OCI-LY1 (cell line): ENCODE data around the gene GAS2L1.

Experiments used
- H2AFZ ChIP-seq: fragments of 200-600 bp; sonication (generic), shearing (Covaris generic); 2 replicates; pipeline ENCODE4 v1.6.0; 2014; ENCODE audit warnings: antibody characterized with exemption, mild to moderate bottlenecking, low read length
- H3F3A ChIP-seq: fragments of 200-600 bp; sonication (generic), shearing (Covaris generic); 2 replicates; pipeline ENCODE4 v1.6.0; 2014; ENCODE audit warnings: mild to moderate bottlenecking, antibody characterized with exemption, low read length, moderate library complexity; ENCODE audit not compliant: insufficient read depth
- H3K27ac ChIP-seq: fragments of 200-600 bp; sonication (generic); 2 replicates; pipeline ENCODE4 v1.5.1; 2014; ENCODE audit warnings: low read length, mixed run types, mild to moderate bottlenecking, low read depth; ENCODE audit not compliant: poor library complexity, severe bottlenecking
- H3K27me3 ChIP-seq: fragments of 200-600 bp; sonication (generic); 2 replicates; pipeline ENCODE4 v1.6.0; 2014; ENCODE audit warnings: antibody characterized with exemption, mild to moderate bottlenecking, low read length, moderate library complexity; ENCODE audit not compliant: insufficient read depth
- H3K36me3 ChIP-seq: fragments of 200-600 bp; sonication (generic); 2 replicates; pipeline ENCODE4 v1.6.1; 2014; ENCODE audit warnings: mild to moderate bottlenecking, antibody characterized with exemption, low read length, moderate library complexity, mixed read lengths; ENCODE audit not compliant: insufficient read depth
- H3K4me1 ChIP-seq: fragments of 200-600 bp; sonication (generic); 2 replicates; pipeline ENCODE4 v1.5.1; 2014; ENCODE audit warnings: mild to moderate bottlenecking, low read length, moderate library complexity; ENCODE audit not compliant: insufficient read depth, severe bottlenecking
- H3K4me2 ChIP-seq: fragments of 200-600 bp; sonication (generic), shearing (Covaris generic); 2 replicates; pipeline ENCODE4 v1.6.1; 2014; ENCODE audit warnings: low read length
- H3K4me3 ChIP-seq: fragments of 200-600 bp; sonication (generic); 2 replicates; pipeline ENCODE4 v1.5.1; 2014; ENCODE audit warnings: low read length, low read depth, mild to moderate bottlenecking, mixed read lengths; ENCODE audit not compliant: poor library complexity, severe bottlenecking
- H3K79me2 ChIP-seq: fragments of 200-600 bp; shearing (Covaris generic); 2 replicates; pipeline ENCODE4 v1.6.1; 2016; ENCODE audit warnings: mixed run types, low read length, mixed read lengths; ENCODE audit not compliant: insufficient read depth
- H3K9ac ChIP-seq: fragments of 200-600 bp; sonication (generic), shearing (Covaris generic); 2 replicates; pipeline ENCODE4 v1.6.1; 2014; ENCODE audit warnings: mild to moderate bottlenecking, low read length, mixed read lengths
- H3K9me2 ChIP-seq: fragments of 200-600 bp; sonication (generic), shearing (Covaris generic); 2 replicates; pipeline ENCODE4 v1.6.1; 2014; ENCODE audit warnings: low read depth, mild to moderate bottlenecking, low read length, mixed read lengths
- H3K9me3 ChIP-seq: fragments of 200-600 bp; shearing (Covaris generic); 2 replicates; pipeline ENCODE4 v1.6.1; 2014; ENCODE audit warnings: low read length, mixed read lengths
- H4K20me1 ChIP-seq: fragments of 200-600 bp; sonication (generic), shearing (Covaris generic); 2 replicates; pipeline ENCODE4 v1.6.0; 2016; ENCODE audit warnings: mild to moderate bottlenecking, low read length; ENCODE audit not compliant: insufficient read depth
- CTCF ChIP-seq: fragments of 200-600 bp; sonication (generic), shearing (Covaris generic); IDR thresholded peaks from 2 replicates; pipeline ENCODE4 v1.5.1; 2017; ENCODE audit warnings: mild to moderate bottlenecking, antibody characterized with exemption, low read length, moderate library complexity, mixed read lengths
- EZH2 ChIP-seq: fragments of 200-600 bp; sonication (generic), shearing (Covaris generic); IDR thresholded peaks from 2 replicates; pipeline ENCODE4 v1.8.0; 2017; ENCODE audit warnings: borderline replicate concordance, mixed run types, mild to moderate bottlenecking, antibody characterized with exemption, low read length, moderate library complexity, mixed read lengths

The GAS2L1 gene

GRCh38 chr22:29331213-29331612, 24.8 kb downstream of the GAS2L1 start:
- Histone ChIP-seq H3K9me2 (no peaks in the 10 kb centered on the region), H3K36me3 (peaks cover 97% of the 10 kb centered on the region), H3K9me3 (no peaks in the 10 kb centered on the region), H4K20me1 (no peaks in the 10 kb centered on the region), H3K4me1 (no peaks in the 10 kb centered on the region), H3K27me3 (no peaks in the 10 kb centered on the region), H3F3A (no peaks in the 10 kb centered on the region), H3K4me2 (no peak overlapping the region), H2AFZ (no peak overlapping the region), H3K4me3 (no peak overlapping the region), H3K9ac (no peak overlapping the region), H3K27ac (no peak overlapping the region), H3K79me2 (no peaks in the 10 kb centered on the region)
- TF ChIP-seq EZH2 = no peak
- no peak for TF ChIP-seq CTCF

GRCh38 chr22:29331658-29332300, 25.3 kb downstream of the GAS2L1 start:
- H3K4me1 ChIP-seq = no peaks in the 10 kb centered on the region
- no peaks in the 10 kb centered on the region for H3F3A ChIP-seq
- no peak overlapping the region for H3K4me2 ChIP-seq
- no peaks in the 10 kb centered on the region for H3K79me2 ChIP-seq
- H3K9me3 ChIP-seq = no peaks in the 10 kb centered on the region
- no peak overlapping the region for H2AFZ ChIP-seq
- H3K27me3 ChIP-seq = no peaks in the 10 kb centered on the region
- peaks cover 95% of the 10 kb centered on the region for H3K36me3 ChIP-seq
- H3K9me2 ChIP-seq = no peaks in the 10 kb centered on the region
- no peak for TF ChIP-seq EZH2
- TF ChIP-seq CTCF = no peak
- no peak overlapping the region for H3K9ac ChIP-seq
- no peak overlapping the region for H3K4me3 ChIP-seq
- H3K27ac ChIP-seq = no peak overlapping the region
- no peaks in the 10 kb centered on the region for H4K20me1 ChIP-seq

GRCh38 chr22:29332886-29333496, 26.5 kb downstream of the GAS2L1 start:
- Histone ChIP-seq H3K36me3 (peaks cover 97% of the 10 kb centered on the region), H3F3A (no peaks in the 10 kb centered on the region), H2AFZ (no peak overlapping the region), H4K20me1 (no peaks in the 10 kb centered on the region), H3K4me1 (no peaks in the 10 kb centered on the region), H3K27ac (no peak overlapping the region), H3K79me2 (no peaks in the 10 kb centered on the region), H3K27me3 (no peaks in the 10 kb centered on the region), H3K4me2 (no peak overlapping the region), H3K4me3 (no peak overlapping the region), H3K9ac (no peak overlapping the region), H3K9me2 (no peaks in the 10 kb centered on the region), H3K9me3 (no peaks in the 10 kb centered on the region)
- TF ChIP-seq CTCF = no peak
- no peak for TF ChIP-seq EZH2
